Measurements from ENCODE around the gene ARID1B.

- TF ChIP-seq CTCF (IDR thresholded peaks at IDR 0.05) (no peak), NFYB (CRISPR knock-in tag; conservative IDR thresholded peaks at IDR 0.05; ENCODE audit: low read depth) (no peak), SP1 (CRISPR knock-in tag; conservative IDR thresholded peaks at IDR 0.05) (no peak), CREM (CRISPR knock-in tag; IDR thresholded peaks at IDR 0.05) (no peak)
These were observed 301.1 kb downstream of the ARID1B start for GRCh38 chr6:157078326-157078725.
